GM19467 (cell line): ENCODE data around the gene AP2A2.
"Not testable (repeated sequence)": the region's sequence is repeated elsewhere in the genome, so short reads cannot be mapped to it uniquely, and the experiment has no call there.

Experiments used
- ATAC-seq: cut with Tn5 transposase; IDR thresholded peaks from one replicate; pipeline ENCODE4 v1.9.1; 2021; ENCODE audit warnings: mild to moderate bottlenecking, moderate library complexity; ENCODE audit not compliant: unreplicated experiment

Gene AP2A2

GRCh38 chr11:953512-953911 is 27.8 kb downstream of the AP2A2 start:
- ATAC-seq: no peak

- ATAC-seq: no peak
Measured at GRCh38 chr11:954392-955153, 28.9 kb downstream of the AP2A2 start.

GRCh38 chr11:955154-956063 is 29.7 kb downstream of the AP2A2 start:
- ATAC-seq: no peak

GRCh38 chr11:957212-957920 is 31.7 kb downstream of the AP2A2 start:
- ATAC-seq: no peak

GRCh38 chr11:958101-958500 is 32.4 kb downstream of the AP2A2 start:
- no peak for ATAC-seq

- ATAC-seq: no peak
Measured at GRCh38 chr11:959027-959426, 33.4 kb downstream of the AP2A2 start.

- no peak for ATAC-seq
Measured at GRCh38 chr11:959608-960007, 33.9 kb downstream of the AP2A2 start.

GRCh38 chr11:961310-961920 is 35.7 kb downstream of the AP2A2 start:
- ATAC-seq: not testable (repeated sequence)

- ATAC-seq: no peak
Measured at GRCh38 chr11:961921-962320, 36.3 kb downstream of the AP2A2 start.

GRCh38 chr11:962688-963087 is 37.0 kb downstream of the AP2A2 start:
- ATAC-seq: no peak

GRCh38 chr11:963852-964251 is 38.2 kb downstream of the AP2A2 start:
- ATAC-seq: no peak

- no peak for ATAC-seq
Measured at GRCh38 chr11:965206-965775, 39.6 kb downstream of the AP2A2 start.

- ATAC-seq: no peak
Measured at GRCh38 chr11:967995-968751, 42.5 kb downstream of the AP2A2 start.

GRCh38 chr11:968822-969221 is 43.2 kb downstream of the AP2A2 start:
- ATAC-seq: no peak

GRCh38 chr11:969651-970205 is 44.1 kb downstream of the AP2A2 start:
- no peak for ATAC-seq

- ATAC-seq: no peak
Measured at GRCh38 chr11:970319-970871, 44.7 kb downstream of the AP2A2 start.

- no peak for ATAC-seq
Measured at GRCh38 chr11:971092-971690, 45.5 kb downstream of the AP2A2 start.

GRCh38 chr11:971731-972365 is 46.2 kb downstream of the AP2A2 start:
- no peak for ATAC-seq
